Endodermal cell (in vitro differentiated cells): ENCODE data around the gene PAGE4. TPM values are rescaled to one million over a fixed set of nuclear protein-coding genes. Genes with fewer than 3 reads are reported as not detected.

Experiments
- DNase-seq: peaks from one replicate; pipeline ENCODE4 v3.0.0-alpha.2; 2017
- H3K27ac ChIP-seq: 2 replicates; pipeline ENCODE4 v1.5.1; 2013; ENCODE audit warnings: mild to moderate bottlenecking, low read depth, low read length, moderate library complexity
- H3K27me3 ChIP-seq: 2 replicates; pipeline ENCODE4 v1.6.1; 2013; ENCODE audit warnings: mild to moderate bottlenecking, low read length, moderate library complexity; ENCODE audit not compliant: insufficient read depth, control insufficient read depth, poor library complexity, severe bottlenecking
- H3K36me3 ChIP-seq: 2 replicates; pipeline ENCODE4 v1.7.0; 2013; ENCODE audit warnings: mild to moderate bottlenecking, low read length, moderate library complexity; ENCODE audit not compliant: control insufficient read depth, insufficient read depth
- H3K4me1 ChIP-seq: one replicate; pipeline ENCODE4 v1.7.0; 2013; ENCODE audit warnings: low read length; ENCODE audit not compliant: control insufficient read depth, insufficient read depth
- H3K4me3 ChIP-seq: 2 replicates; pipeline ENCODE4 v1.5.1; 2013; ENCODE audit warnings: mild to moderate bottlenecking, low read length, moderate library complexity
- H3K9ac ChIP-seq: 2 replicates; pipeline ENCODE4 v1.6.1; 2013; ENCODE audit warnings: mild to moderate bottlenecking, low read length, moderate library complexity; ENCODE audit not compliant: poor library complexity, severe bottlenecking; ENCODE audit errors: extremely low read depth
- H3K9me3 ChIP-seq: 2 replicates; pipeline ENCODE4 v1.6.1; 2013; ENCODE audit warnings: mild to moderate bottlenecking, low read length, moderate library complexity; ENCODE audit not compliant: control insufficient read depth
- H3K27ac Mint-ChIP-seq: 2 replicates; pipeline ENCODE4 v1.8.0; 2020; ENCODE audit warnings: mixed read lengths
- H3K27me3 Mint-ChIP-seq: 2 replicates; pipeline ENCODE4 v1.8.0; 2021; ENCODE audit warnings: mild to moderate bottlenecking, mixed read lengths; ENCODE audit not compliant: insufficient read depth
- H3K36me3 Mint-ChIP-seq: 2 replicates; pipeline ENCODE4 v1.8.0; 2020; ENCODE audit warnings: low read depth, mixed read lengths
- H3K4me1 Mint-ChIP-seq: 2 replicates; pipeline ENCODE4 v1.8.0; 2020; ENCODE audit warnings: mixed read lengths
- H3K4me3 Mint-ChIP-seq: 2 replicates; pipeline ENCODE4 v1.8.0; 2020; ENCODE audit warnings: mild to moderate bottlenecking, moderate library complexity, mixed read lengths
- H3K9me3 Mint-ChIP-seq: 2 replicates; pipeline ENCODE4 v1.8.0; 2020; ENCODE audit warnings: mild to moderate bottlenecking, mixed read lengths
- WGBS, 2 experiments: methylation state at CpG; one replicate each; pipeline versions ENCODE4 v1.1.5 to v1.1.7; 2013; ENCODE audit warnings: missing lambda C conversion rate in 2 of 2, mixed read lengths in 1 of 2; ENCODE audit not compliant: insufficient coverage in 1 of 2, insufficient read length in 1 of 2; 5-methylcytosine and 5-hydroxymethylcytosine counted together
- long read RNA-seq, 4 experiments: library from polyadenylated mRNA in 2 of 4; library from RNA in 1 of 4; library from capped mRNA in 1 of 4; stranded (forward) in 3 of 4; unstranded in 1 of 4; transcript quantifications; one replicate each; pipeline ENCODE4 v2.0.0, GENCODE V29; 2020 to 2021; ENCODE audit warnings: inconsistent platforms in 1 of 4
- polyA plus RNA-seq, 2 experiments: library from polyadenylated mRNA; stranded (reverse); fragments of 50-300 nt; gene quantifications; one replicate each; pipeline ENCODE4 v1.2.3, GENCODE V29; 2013
- total RNA-seq, 2 donors: library from RNA; stranded (reverse); fragmentation: NEBNext Ultra II Directional in 1 of 2; extraction: Animal tissue kit (Norgen Biotek cat#: 25700) in 1 of 2; gene quantifications; 2 replicates in 1 of 2; 3 replicates in 1 of 2; pipeline ENCODE4 v1.2.1, GENCODE V29; 2021
- TF ChIP-seq, protein P1 (sequence below): fragments of 200-600 bp; sonication (generic); conservative IDR thresholded peaks from 2 replicates; pipeline ENCODE4 v1.5.0; 2021; ENCODE audit warnings: antibody characterized with exemption, mild to moderate bottlenecking

Gene PAGE4, protein sequence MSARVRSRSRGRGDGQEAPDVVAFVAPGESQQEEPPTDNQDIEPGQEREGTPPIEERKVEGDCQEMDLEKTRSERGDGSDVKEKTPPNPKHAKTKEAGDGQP
- not detected for total RNA-seq
- not detected for polyA plus RNA-seq (2013, experiment 1 of 2)
- polyA plus RNA-seq (2013, experiment 2 of 2) = not detected
- long read RNA-seq, experiment 1 = 0 reads
- long read RNA-seq, experiment 2 = 0 reads
- long read RNA-seq, experiment 3 = 0 reads
- long read RNA-seq, experiment 4 = 0 reads

DNA sequence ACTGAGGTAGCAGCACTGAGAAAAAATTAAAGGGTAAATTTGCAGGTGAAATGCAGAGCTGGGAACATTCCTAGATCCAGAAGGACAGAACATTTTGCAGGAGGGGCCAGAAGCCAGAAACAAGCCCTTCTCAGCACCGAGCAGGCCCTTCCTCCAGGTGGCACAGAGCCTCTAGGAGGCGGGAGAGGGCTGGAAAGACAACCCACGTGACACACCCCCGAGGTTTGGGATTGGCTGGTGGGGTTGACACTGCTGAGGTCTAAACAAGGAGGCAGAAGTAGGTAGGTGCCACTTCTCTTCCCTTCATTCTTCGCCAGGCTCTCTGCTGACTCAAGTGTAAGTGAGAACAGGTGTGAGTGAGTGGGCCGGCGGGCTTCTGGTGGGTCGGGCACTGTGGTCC is at the start of gene PAGE4:
PAGE4 (plus strand) TSS at position 288 of the 400 bp plus-strand sequence. CDS start 1,126 bp downstream, outside the sequence.
- Histone ChIP-seq H3K4me1 (no peaks in the 10 kb centered on the region), H3K27me3 (peaks cover 6% of the 10 kb centered on the region), H3K27ac (no peak within 1 kb of the TSS), H3K4me3 (no peak within 1 kb of the TSS), H3K9ac (no peak within 1 kb of the TSS), H3K9me3 (no peaks in the 10 kb centered on the region), H3K36me3 (no peaks in the 10 kb centered on the region)
- Mint-ChIP-seq H3K36me3 (no peaks in the 10 kb centered on the region), H3K27ac (no peak within 1 kb of the TSS), H3K9me3 (peaks cover 45% of the 10 kb centered on the region), H3K4me3 (no peak within 1 kb of the TSS), H3K27me3 (no peaks in the 10 kb centered on the region), H3K4me1 (no peaks in the 10 kb centered on the region)
- WGBS, 2 experiments = 94% methylated on average over 7 of the region's 8 CpGs; no CpG with 5 or more reads in 1 of the 2 experiments
- TF ChIP-seq, protein P1, sequence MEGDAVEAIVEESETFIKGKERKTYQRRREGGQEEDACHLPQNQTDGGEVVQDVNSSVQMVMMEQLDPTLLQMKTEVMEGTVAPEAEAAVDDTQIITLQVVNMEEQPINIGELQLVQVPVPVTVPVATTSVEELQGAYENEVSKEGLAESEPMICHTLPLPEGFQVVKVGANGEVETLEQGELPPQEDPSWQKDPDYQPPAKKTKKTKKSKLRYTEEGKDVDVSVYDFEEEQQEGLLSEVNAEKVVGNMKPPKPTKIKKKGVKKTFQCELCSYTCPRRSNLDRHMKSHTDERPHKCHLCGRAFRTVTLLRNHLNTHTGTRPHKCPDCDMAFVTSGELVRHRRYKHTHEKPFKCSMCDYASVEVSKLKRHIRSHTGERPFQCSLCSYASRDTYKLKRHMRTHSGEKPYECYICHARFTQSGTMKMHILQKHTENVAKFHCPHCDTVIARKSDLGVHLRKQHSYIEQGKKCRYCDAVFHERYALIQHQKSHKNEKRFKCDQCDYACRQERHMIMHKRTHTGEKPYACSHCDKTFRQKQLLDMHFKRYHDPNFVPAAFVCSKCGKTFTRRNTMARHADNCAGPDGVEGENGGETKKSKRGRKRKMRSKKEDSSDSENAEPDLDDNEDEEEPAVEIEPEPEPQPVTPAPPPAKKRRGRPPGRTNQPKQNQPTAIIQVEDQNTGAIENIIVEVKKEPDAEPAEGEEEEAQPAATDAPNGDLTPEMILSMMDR = no peak
- DNase-seq = peak; percentile 72

DNA sequence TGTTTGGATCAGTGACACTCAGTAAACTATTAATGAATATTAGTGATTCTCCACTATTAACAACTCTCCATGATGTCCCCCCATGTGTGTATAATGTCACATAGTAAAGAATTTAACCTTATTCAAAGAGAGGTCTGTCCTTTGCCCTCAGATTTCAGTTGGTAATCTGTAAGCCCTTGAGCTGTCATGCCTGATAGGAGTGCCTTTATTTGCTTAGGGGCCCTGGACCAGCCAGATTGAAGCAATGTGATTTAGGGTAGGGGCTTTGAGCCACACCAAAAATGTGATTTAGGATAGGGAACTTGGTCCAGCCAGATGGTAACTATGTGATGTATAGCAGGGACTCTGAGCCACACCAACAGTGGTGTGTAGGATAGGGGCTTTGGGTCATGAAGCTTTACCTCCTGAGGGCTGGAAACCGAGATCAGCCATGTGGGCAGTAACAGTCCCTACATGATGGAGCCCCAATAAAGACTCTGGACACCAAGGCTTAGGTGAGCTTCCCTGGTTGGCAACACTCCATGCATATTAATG is 44.3 kb upstream of the PAGE4 start:
- Mint-ChIP-seq H3K4me1 (no peaks in the 10 kb centered on the region), H3K4me3 (no peak overlapping the region), H3K27ac (no peak overlapping the region), H3K27me3 (peaks cover 1% of the 10 kb centered on the region), H3K36me3 (no peaks in the 10 kb centered on the region), H3K9me3 (peaks cover 42% of the 10 kb centered on the region)
- no peak overlapping the region for H3K9ac ChIP-seq
- H3K4me1 ChIP-seq = no peaks in the 10 kb centered on the region
- DNase-seq = no peak
- no peak overlapping the region for H3K4me3 ChIP-seq
- H3K27ac ChIP-seq = no peak overlapping the region
- H3K27me3 ChIP-seq = no peaks in the 10 kb centered on the region
- H3K9me3 ChIP-seq = no peaks in the 10 kb centered on the region
- no peaks in the 10 kb centered on the region for H3K36me3 ChIP-seq
- 71 to 100% methylated on average over 1 of the region's 1 CpG for WGBS, 2 experiments
- TF ChIP-seq, protein P1 = no peak

GRCh38 chrX:49792376-49792775 is 36.7 kb upstream of the PAGE4 start:
- Mint-ChIP-seq H3K4me1 (no peaks in the 10 kb centered on the region), H3K4me3 (no peak overlapping the region), H3K27me3 (peaks cover 3% of the 10 kb centered on the region), H3K36me3 (no peaks in the 10 kb centered on the region), H3K9me3 (peaks cover 1% of the 10 kb centered on the region), H3K27ac (no peak overlapping the region)
- Histone ChIP-seq H3K36me3 (no peaks in the 10 kb centered on the region), H3K27me3 (no peaks in the 10 kb centered on the region), H3K4me1 (no peaks in the 10 kb centered on the region), H3K9me3 (no peaks in the 10 kb centered on the region), H3K27ac (no peak overlapping the region), H3K9ac (no peak overlapping the region), H3K4me3 (no peak overlapping the region)
- TF ChIP-seq, protein P1 = no peak
- no peak for DNase-seq
- 85% methylated on average over 1 of the region's 1 CpG; no CpG with 5 or more reads in 1 of the 2 experiments for WGBS, 2 experiments
